8988T (cell line): ENCODE results near the gene RBM23.
"Not testable (repeated sequence)": the region's sequence is repeated elsewhere in the genome, so short reads cannot be mapped to it uniquely, and the experiment has no call there.

ENCODE experiments used
- DNase-seq: peaks from one replicate; pipeline ENCODE4 v3.0.0; 2011

The RBM23 gene

GRCh38 chr14:22861651-22862050 is 57.3 kb downstream of the RBM23 start:
- no peak for DNase-seq

GRCh38 chr14:22860377-22860776 is 58.6 kb downstream of the RBM23 start:
- not testable (repeated sequence) for DNase-seq

- no peak for DNase-seq
Measured at GRCh38 chr14:22856428-22856827, 62.5 kb downstream of the RBM23 start.

GRCh38 chr14:22854963-22855724 is 63.8 kb downstream of the RBM23 start:
- no peak for DNase-seq

GRCh38 chr14:22854296-22854695 is 64.7 kb downstream of the RBM23 start:
- not testable (repeated sequence) for DNase-seq

GRCh38 chr14:22852940-22853767 is 65.8 kb downstream of the RBM23 start:
- no peak for DNase-seq

- DNase-seq = no peak
Measured at GRCh38 chr14:22852599-22852939, 66.4 kb downstream of the RBM23 start.

GRCh38 chr14:22852178-22852577 is 66.8 kb downstream of the RBM23 start:
- not testable (repeated sequence) for DNase-seq

- DNase-seq = no peak
Measured at GRCh38 chr14:22850944-22851764, 67.8 kb downstream of the RBM23 start.

GRCh38 chr14:22849212-22849819 is 69.6 kb downstream of the RBM23 start:
- no peak for DNase-seq

GRCh38 chr14:22848351-22849164 is 70.4 kb downstream of the RBM23 start:
- peak; percentile 14 for DNase-seq

GRCh38 chr14:22847661-22848341 is 71.1 kb downstream of the RBM23 start:
- DNase-seq = no peak

- no peak for DNase-seq
Measured at GRCh38 chr14:22846811-22847307, 72.1 kb downstream of the RBM23 start.

GRCh38 chr14:22845821-22846625 is 72.9 kb downstream of the RBM23 start:
- DNase-seq = no peak

GRCh38 chr14:22845103-22845394 is 73.9 kb downstream of the RBM23 start:
- no peak for DNase-seq

- no peak for DNase-seq
Measured at GRCh38 chr14:22844221-22845102, 74.5 kb downstream of the RBM23 start.
